Measurements from ENCODE around the gene HOXB1.

Gene HOXB1

GRCh38 chr17:48549914-48550501 is 19.2 kb upstream of the HOXB1 start:
- in situ Hi-C loops (cut with MboI; ENCODE audit: low pct_unique_long_range_greater_than_20kb, low sequenced_read_pairs, unreplicated experiment) = no loop called here
- DNase-seq (ENCODE audit: low spot score) = no peak
- TF ChIP-seq, protein P1, sequence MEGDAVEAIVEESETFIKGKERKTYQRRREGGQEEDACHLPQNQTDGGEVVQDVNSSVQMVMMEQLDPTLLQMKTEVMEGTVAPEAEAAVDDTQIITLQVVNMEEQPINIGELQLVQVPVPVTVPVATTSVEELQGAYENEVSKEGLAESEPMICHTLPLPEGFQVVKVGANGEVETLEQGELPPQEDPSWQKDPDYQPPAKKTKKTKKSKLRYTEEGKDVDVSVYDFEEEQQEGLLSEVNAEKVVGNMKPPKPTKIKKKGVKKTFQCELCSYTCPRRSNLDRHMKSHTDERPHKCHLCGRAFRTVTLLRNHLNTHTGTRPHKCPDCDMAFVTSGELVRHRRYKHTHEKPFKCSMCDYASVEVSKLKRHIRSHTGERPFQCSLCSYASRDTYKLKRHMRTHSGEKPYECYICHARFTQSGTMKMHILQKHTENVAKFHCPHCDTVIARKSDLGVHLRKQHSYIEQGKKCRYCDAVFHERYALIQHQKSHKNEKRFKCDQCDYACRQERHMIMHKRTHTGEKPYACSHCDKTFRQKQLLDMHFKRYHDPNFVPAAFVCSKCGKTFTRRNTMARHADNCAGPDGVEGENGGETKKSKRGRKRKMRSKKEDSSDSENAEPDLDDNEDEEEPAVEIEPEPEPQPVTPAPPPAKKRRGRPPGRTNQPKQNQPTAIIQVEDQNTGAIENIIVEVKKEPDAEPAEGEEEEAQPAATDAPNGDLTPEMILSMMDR (IDR thresholded peaks at IDR 0.05; ENCODE audit: extremely low read depth, insufficient read depth, missing control alignments) = no peak

DNA sequence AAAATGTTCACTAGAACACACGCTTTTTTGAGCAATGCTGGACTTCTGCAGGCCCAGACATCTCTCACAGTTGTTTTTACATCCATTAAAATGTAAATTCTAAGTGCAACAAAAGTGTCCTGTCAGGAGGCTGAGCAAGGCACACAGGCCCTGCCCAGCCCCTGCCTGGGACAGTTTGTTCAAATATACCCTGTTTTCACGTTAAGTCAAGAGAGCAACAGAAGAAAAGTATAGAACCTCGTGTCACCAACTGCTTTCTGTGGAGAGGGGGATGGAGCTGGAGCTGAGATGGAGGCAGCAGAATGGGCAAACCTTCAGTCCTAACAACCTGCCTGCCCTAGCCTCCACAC is 18.4 kb upstream of the HOXB1 start:
- in situ Hi-C loops (cut with MboI; ENCODE audit: low pct_unique_long_range_greater_than_20kb, low sequenced_read_pairs, unreplicated experiment) = no loop called here
- no peak for DNase-seq (ENCODE audit: low spot score)

DNA sequence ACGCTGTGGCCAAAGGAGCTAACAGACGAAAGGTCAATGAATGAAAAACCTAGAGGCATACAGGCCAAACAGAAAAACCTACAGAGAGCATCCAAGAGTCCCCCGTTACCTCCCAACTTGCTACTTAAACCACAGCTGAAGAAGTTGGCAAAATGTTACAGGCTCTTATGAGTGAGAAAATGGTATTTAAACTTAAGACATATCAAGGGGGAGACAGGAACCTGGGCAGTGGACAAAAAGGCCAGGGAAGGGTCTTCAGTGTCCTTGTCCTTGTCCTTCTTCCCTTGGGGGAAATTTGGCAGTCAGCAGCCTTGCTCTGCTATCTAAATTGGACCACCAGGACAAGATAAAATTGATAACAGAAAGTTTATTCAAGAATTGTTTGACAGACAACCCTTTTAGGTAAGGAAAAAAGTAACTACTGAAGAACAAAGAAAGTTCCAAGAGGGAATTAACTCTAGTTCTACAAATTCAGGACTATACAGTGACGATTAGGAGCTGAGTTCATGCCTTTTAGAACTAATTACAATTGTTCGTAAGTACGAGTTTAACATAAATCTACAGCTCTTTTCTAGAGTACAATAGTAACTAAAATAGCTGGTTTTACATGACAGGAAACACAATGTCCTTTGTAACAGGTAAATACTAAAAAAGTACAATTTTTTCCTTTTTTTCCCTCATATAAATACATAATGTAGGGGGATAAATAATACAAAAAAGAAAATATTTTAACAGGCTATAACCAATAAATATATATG is 17.9 kb upstream of the HOXB1 start:
- TF ChIP-seq, protein P1 (IDR thresholded peaks at IDR 0.05; ENCODE audit: extremely low read depth, insufficient read depth, missing control alignments) = no peak
- DNase-seq (ENCODE audit: low spot score) = no peak
- in situ Hi-C loops (cut with MboI; ENCODE audit: low pct_unique_long_range_greater_than_20kb, low sequenced_read_pairs, unreplicated experiment) = no loop called here

More for the DNA sequence above, 18.4 kb upstream of the HOXB1 start:
- TF ChIP-seq, protein P1 (IDR thresholded peaks at IDR 0.05; ENCODE audit: extremely low read depth, insufficient read depth, missing control alignments) = no peak

- no peak for DNase-seq (ENCODE audit: low spot score)
- TF ChIP-seq, protein P1 (IDR thresholded peaks at IDR 0.05; ENCODE audit: extremely low read depth, insufficient read depth, missing control alignments) = no peak
- in situ Hi-C loops (cut with MboI; ENCODE audit: low pct_unique_long_range_greater_than_20kb, low sequenced_read_pairs, unreplicated experiment) = no loop called here
These were observed 17.2 kb upstream of the HOXB1 start for GRCh38 chr17:48547808-48548522.

DNA sequence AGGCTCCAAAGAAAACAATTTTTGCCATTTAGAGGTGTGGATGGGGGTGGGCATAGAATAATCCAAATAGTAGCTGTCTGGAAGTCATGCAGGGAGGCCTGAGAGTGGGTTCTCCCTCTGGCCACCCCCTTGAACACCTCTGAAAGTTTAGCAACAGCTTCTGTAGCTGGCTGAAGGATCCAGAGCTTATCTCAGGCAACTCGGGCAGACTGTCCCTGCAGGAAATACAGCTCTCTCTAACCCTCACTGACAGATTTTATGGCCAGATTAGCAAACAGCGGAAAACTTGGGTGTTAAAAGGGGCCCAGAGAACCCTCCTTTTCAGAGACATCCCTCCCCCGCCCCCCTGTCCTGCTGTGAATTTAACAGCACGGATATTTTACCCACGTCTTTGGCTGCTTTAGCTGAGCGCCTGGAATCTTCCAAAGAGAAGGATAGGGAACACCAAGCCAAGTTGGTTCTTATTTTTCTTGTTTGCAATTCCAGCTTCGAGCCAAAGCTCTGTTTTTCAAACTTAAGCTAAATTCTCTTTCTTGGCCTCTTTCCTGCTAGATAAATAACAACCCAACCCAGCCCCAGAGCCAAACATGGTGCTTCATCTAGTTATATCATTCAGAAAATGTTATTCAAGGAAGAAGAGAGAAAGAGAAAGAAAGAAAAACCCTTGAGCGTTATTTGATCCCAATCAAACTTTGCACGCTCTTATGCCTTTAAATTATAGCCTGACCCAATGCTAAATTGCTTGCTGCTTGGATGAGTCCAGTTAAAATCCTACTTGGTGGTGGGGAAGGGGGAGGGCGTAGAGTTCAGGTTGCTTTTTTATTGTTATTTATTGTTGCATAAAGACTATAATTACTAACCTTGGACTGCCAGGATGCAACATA is 16.4 kb upstream of the HOXB1 start:
- in situ Hi-C loops (cut with MboI; ENCODE audit: low pct_unique_long_range_greater_than_20kb, low sequenced_read_pairs, unreplicated experiment) = no loop called here
- TF ChIP-seq, protein P1 (IDR thresholded peaks at IDR 0.05; ENCODE audit: extremely low read depth, insufficient read depth, missing control alignments) = no peak
- no peak for DNase-seq (ENCODE audit: low spot score)

Measured in GM13977 (cell line).